ENCODE data around the gene SLCO3A1.

Gene SLCO3A1

DNA sequence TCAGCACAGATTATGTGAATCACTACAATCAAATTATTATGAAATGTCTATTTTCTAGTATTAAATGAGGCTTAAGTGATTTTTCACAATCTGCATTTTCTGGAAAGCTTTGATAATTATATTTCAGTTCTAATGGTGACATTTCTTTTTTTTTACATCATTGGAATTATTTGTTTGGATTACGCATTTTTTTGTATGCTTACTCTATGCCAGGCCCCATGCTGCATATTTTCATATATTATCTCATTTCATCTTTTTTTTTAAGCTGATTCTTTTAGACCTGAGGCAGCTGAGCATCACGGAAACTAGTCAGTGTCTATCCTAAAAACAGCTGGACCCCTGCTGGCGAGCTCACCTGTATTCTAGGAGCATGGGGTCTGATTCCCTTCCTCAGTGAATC, 31.1 kb downstream of the SLCO3A1 start:
- Histone ChIP-seq H3K9me3 (ENCODE audit: insufficient read depth, low read depth, low read length) (no peaks in the 10 kb centered on the region), H3K27me3 (ENCODE audit: insufficient read depth, low read length) (no peaks in the 10 kb centered on the region), H3K27ac (ENCODE audit: low read depth, low read length) (no peak overlapping the region), H3K4me3 (ENCODE audit: low read length) (no peak overlapping the region), H3K9ac (ENCODE audit: low read depth, low read length) (no peak overlapping the region), H3K4me1 (ENCODE audit: insufficient read depth, low read length) (peaks cover 21% of the 10 kb centered on the region), H3K36me3 (ENCODE audit: insufficient read depth, low read length) (no peaks in the 10 kb centered on the region)
- WGBS = 90% methylated on average over 3 of the region's 3 CpGs

DNA sequence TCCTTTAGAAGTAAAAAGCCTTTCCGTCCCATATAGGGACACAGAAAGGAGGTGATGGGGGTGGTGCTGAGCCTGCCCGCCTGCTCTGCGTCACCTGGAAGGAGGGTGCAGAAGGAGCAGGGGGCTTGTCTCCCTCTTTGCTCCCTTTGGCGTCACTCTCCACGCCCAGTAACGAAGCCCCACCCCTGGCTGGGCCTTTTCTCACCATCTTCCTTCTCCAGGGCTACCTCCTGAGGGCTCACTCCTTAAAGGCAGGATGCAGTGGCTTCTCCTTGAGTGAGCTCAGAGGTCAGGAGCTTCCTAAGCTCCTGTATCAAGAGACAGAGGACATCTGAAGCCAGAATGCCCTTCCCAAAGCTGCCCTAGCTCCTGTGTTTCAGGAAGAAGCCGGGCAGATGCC, 31.5 kb downstream of the SLCO3A1 start:
- H3K27me3 ChIP-seq (ENCODE audit: insufficient read depth, low read length) = no peaks in the 10 kb centered on the region
- H3K36me3 ChIP-seq (ENCODE audit: insufficient read depth, low read length) = no peaks in the 10 kb centered on the region
- H3K9me3 ChIP-seq (ENCODE audit: insufficient read depth, low read depth, low read length) = no peaks in the 10 kb centered on the region
- no peak overlapping the region for H3K27ac ChIP-seq (ENCODE audit: low read depth, low read length)
- H3K4me1 ChIP-seq (ENCODE audit: insufficient read depth, low read length) = peaks cover 21% of the 10 kb centered on the region
- H3K9ac ChIP-seq (ENCODE audit: low read depth, low read length) = no peak overlapping the region
- WGBS = 69% methylated on average over 7 of the region's 7 CpGs
- H3K4me3 ChIP-seq (ENCODE audit: low read length) = no peak overlapping the region

DNA sequence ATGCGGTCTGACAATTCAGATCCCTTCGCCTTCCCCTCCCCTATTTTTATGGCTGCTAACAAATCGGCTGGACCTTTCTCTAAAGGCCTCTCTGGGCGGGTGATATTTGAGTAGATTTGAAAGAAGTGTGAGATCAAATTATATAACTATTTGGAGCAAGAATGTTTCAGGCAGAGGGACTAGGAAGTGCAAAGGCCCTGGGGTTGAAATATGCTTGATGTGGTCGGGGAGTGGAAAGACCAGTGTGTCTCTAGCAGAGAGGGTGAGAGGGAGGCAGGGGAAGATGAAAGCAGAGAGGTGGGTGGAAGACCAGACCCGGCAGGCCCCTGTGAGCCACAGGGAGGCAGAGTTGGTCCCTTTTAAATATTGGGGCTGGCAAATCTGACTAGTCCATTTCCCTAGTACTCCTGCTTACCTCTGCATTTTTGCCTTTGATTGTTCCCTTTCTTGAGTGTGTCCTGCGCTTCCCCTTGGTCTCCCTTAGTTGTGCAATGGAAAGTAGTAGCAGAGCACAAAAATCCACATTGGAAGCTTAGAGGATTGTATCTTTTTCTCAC, 32.3 kb downstream of the SLCO3A1 start:
- 89% methylated on average over 6 of the region's 7 CpGs for WGBS
- no peak overlapping the region for H3K27ac ChIP-seq (ENCODE audit: low read depth, low read length)
- no peaks in the 10 kb centered on the region for H3K36me3 ChIP-seq (ENCODE audit: insufficient read depth, low read length)
- no peak overlapping the region for H3K4me3 ChIP-seq (ENCODE audit: low read length)
- no peak overlapping the region for H3K9ac ChIP-seq (ENCODE audit: low read depth, low read length)
- H3K4me1 ChIP-seq (ENCODE audit: insufficient read depth, low read length) = peaks cover 21% of the 10 kb centered on the region
- H3K9me3 ChIP-seq (ENCODE audit: insufficient read depth, low read depth, low read length) = no peaks in the 10 kb centered on the region
- no peaks in the 10 kb centered on the region for H3K27me3 ChIP-seq (ENCODE audit: insufficient read depth, low read length)

DNA sequence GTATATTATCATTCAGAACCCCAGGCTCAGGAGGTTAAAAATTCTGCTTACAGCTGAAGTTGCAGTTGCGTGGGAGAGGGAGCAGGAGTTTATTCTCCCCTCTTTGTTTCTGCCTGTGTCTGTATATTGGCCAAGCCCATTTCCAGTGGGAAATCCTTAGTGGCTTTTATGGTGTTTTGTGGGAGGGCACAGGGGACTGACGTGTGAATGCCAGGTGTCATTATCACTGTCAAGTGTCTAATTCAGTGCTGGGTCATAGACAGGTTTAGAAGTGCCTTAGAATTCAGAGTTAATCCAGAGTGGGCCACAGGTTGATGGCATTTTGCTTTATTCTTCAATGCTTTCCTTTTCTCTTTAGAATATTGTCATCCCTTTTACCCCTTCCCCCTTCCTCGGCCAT, 33.4 kb downstream of the SLCO3A1 start:
- H3K27me3 ChIP-seq (ENCODE audit: insufficient read depth, low read length) = no peaks in the 10 kb centered on the region
- no peaks in the 10 kb centered on the region for H3K36me3 ChIP-seq (ENCODE audit: insufficient read depth, low read length)
- WGBS = 82% methylated on average over 3 of the region's 3 CpGs
- no peak overlapping the region for H3K4me3 ChIP-seq (ENCODE audit: low read length)
- no peak overlapping the region for H3K9ac ChIP-seq (ENCODE audit: low read depth, low read length)
- H3K4me1 ChIP-seq (ENCODE audit: insufficient read depth, low read length) = peaks cover 11% of the 10 kb centered on the region
- no peaks in the 10 kb centered on the region for H3K9me3 ChIP-seq (ENCODE audit: insufficient read depth, low read depth, low read length)
- no peak overlapping the region for H3K27ac ChIP-seq (ENCODE audit: low read depth, low read length)

DNA sequence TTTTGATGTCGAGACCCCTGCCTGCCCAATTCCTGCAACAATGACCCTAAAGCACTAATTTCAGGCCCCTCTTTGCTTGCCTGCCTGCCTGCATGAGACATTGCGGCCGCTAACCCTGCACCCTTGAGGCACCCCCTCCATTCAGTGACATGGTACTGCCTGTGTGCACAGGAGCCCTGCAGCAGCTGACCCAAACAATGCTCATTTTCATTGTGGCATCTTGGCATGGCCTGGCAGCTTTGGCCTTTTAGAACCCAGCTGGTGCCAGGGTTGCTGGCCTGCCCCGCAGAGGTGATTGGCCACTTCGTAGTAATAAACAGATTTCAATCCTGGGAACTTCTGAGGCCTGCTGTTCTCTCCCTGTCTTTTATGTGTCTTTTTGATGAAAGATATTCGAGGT, 33.8 kb downstream of the SLCO3A1 start:
- Histone ChIP-seq H3K27me3 (ENCODE audit: insufficient read depth, low read length) (no peaks in the 10 kb centered on the region), H3K9ac (ENCODE audit: low read depth, low read length) (no peak overlapping the region), H3K9me3 (ENCODE audit: insufficient read depth, low read depth, low read length) (no peaks in the 10 kb centered on the region), H3K36me3 (ENCODE audit: insufficient read depth, low read length) (no peaks in the 10 kb centered on the region), H3K27ac (ENCODE audit: low read depth, low read length) (no peak overlapping the region), H3K4me3 (ENCODE audit: low read length) (no peak overlapping the region), H3K4me1 (ENCODE audit: insufficient read depth, low read length) (peaks cover 7% of the 10 kb centered on the region; the same call in 1 of the 2 replicates)
- WGBS = 90% methylated on average over 6 of the region's 6 CpGs

DNA sequence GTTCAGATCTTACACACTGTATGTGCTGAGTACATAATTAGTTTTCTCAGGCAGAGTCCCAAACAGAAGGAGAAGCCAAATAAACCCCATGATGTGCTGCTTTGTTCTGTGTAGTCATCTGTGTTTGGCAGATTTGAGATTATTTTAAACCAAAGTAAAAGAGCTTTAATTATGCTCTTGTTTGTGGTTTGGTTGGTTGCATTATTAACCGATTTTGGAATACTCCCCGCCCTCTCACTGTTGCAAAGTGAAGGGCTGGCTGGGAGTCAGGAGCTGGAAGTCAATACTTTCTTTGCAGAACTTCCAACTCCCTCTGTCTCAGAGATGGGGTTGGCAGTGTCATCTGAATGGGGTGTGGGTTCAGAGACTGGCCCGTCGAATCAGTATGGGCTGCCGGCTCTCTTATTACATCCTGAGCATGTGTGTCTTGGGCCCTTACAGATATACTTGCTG, 34.4 kb downstream of the SLCO3A1 start:
- H3K27me3 ChIP-seq (ENCODE audit: insufficient read depth, low read length) = no peaks in the 10 kb centered on the region
- no peaks in the 10 kb centered on the region for H3K9me3 ChIP-seq (ENCODE audit: insufficient read depth, low read depth, low read length)
- peaks cover 6% of the 10 kb centered on the region; the same call in 1 of the 2 replicates for H3K4me1 ChIP-seq (ENCODE audit: insufficient read depth, low read length)
- no peak overlapping the region for H3K9ac ChIP-seq (ENCODE audit: low read depth, low read length)
- 91% methylated on average over 5 of the region's 5 CpGs for WGBS
- no peaks in the 10 kb centered on the region for H3K36me3 ChIP-seq (ENCODE audit: insufficient read depth, low read length)
- H3K27ac ChIP-seq (ENCODE audit: low read depth, low read length) = no peak overlapping the region
- H3K4me3 ChIP-seq (ENCODE audit: low read length) = no peak overlapping the region

DNA sequence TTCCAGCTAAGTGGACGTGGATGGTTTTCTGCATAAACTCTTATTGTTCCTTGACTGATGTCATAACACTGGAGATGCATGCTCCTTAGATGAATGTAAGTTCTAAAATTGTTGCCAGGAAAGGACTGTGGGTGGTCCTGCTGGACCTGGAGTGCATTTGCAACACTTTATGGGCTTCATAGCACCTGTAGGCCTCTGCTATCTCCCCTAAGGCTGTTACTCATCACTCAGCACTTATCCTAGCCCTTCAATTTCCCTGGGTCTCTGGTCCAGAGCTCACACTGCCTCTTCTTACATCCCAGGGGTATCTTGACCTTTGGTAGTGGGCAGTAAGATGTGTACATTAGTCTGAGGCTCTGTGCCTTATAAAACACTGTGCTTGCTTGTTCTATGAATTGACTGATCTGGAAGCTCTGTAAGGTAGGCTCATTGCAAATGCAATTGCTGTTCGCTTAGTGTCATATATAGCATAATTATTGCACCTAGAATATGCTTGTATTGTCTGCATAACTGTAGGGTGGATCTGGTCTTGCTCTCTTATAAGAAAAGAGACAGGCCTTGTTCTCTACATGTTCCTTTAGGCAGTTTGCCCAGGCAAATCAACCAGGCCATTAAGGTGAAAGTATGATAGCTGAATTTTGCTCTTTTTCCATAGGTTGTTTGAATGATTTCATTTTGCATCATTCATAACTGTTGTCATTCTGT, 35.8 kb downstream of the SLCO3A1 start:
- Histone ChIP-seq H3K27ac (ENCODE audit: low read depth, low read length) (no peak overlapping the region), H3K4me3 (ENCODE audit: low read length) (no peak overlapping the region)
- WGBS = 91% methylated on average over 1 of the region's 2 CpGs

DNA sequence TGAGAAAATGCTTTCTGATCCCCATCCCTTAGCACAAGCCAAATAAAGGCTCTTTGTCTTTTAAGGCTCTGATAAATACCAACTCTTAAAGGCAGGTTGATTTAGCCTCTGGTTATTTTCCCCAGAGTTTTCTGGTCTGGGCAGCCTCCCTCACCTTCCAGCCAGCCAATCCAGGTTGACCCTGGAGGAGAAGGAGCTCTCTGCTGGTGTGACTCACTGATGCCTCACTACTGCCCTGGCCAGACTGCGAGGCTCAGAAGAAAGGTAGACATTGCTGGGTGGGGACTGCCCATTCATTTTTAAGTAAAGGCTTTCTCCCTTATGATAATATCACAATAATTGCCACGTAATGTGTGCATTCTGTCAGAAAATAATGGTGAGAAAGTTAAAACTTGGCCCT, 37.1 kb downstream of the SLCO3A1 start:
- no peak overlapping the region for H3K4me3 ChIP-seq (ENCODE audit: low read length)
- no peak overlapping the region for H3K27ac ChIP-seq (ENCODE audit: low read depth, low read length)
- no peaks in the 10 kb centered on the region for H3K27me3 ChIP-seq (ENCODE audit: insufficient read depth, low read length)
- no peaks in the 10 kb centered on the region for H3K36me3 ChIP-seq (ENCODE audit: insufficient read depth, low read length)
- H3K9ac ChIP-seq (ENCODE audit: low read depth, low read length) = no peak overlapping the region
- H3K9me3 ChIP-seq (ENCODE audit: insufficient read depth, low read depth, low read length) = no peaks in the 10 kb centered on the region
- H3K4me1 ChIP-seq (ENCODE audit: insufficient read depth, low read length) = peaks cover 13% of the 10 kb centered on the region
- 100% methylated on average over 1 of the region's 2 CpGs for WGBS

More for the DNA sequence above, 35.8 kb downstream of the SLCO3A1 start:
- Histone ChIP-seq H3K36me3 (ENCODE audit: insufficient read depth, low read length) (no peaks in the 10 kb centered on the region), H3K9ac (ENCODE audit: low read depth, low read length) (no peak overlapping the region), H3K27me3 (ENCODE audit: insufficient read depth, low read length) (no peaks in the 10 kb centered on the region), H3K9me3 (ENCODE audit: insufficient read depth, low read depth, low read length) (no peaks in the 10 kb centered on the region), H3K4me1 (ENCODE audit: insufficient read depth, low read length) (peaks cover 6% of the 10 kb centered on the region; the same call in 1 of the 2 replicates)

DNA sequence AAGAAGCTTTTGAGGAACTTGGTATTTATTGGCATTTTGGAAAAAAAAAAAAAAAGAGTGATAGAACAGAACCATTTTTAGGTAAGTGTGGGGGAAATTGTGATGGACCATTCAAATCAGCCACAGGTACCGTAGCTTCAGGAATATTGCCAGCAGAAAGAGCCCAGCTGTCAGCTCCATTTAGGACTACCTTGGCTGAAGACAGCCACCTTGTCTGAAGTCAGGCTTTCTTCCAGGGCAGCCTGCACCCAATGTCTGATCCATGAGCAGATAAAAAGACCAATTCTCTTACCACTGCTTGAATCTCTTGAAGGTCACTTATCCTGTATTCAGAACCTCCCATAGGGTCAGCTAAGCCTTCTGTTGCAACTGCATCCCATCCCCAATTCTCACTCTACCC, 37.6 kb downstream of the SLCO3A1 start:
- Histone ChIP-seq H3K9me3 (ENCODE audit: insufficient read depth, low read depth, low read length) (no peaks in the 10 kb centered on the region), H3K4me3 (ENCODE audit: low read length) (no peak overlapping the region), H3K4me1 (ENCODE audit: insufficient read depth, low read length) (peaks cover 13% of the 10 kb centered on the region), H3K36me3 (ENCODE audit: insufficient read depth, low read length) (no peaks in the 10 kb centered on the region), H3K27ac (ENCODE audit: low read depth, low read length) (no peak overlapping the region), H3K27me3 (ENCODE audit: insufficient read depth, low read length) (no peaks in the 10 kb centered on the region), H3K9ac (ENCODE audit: low read depth, low read length) (no peak overlapping the region)
- WGBS = 96% methylated on average over 1 of the region's 1 CpG

DNA sequence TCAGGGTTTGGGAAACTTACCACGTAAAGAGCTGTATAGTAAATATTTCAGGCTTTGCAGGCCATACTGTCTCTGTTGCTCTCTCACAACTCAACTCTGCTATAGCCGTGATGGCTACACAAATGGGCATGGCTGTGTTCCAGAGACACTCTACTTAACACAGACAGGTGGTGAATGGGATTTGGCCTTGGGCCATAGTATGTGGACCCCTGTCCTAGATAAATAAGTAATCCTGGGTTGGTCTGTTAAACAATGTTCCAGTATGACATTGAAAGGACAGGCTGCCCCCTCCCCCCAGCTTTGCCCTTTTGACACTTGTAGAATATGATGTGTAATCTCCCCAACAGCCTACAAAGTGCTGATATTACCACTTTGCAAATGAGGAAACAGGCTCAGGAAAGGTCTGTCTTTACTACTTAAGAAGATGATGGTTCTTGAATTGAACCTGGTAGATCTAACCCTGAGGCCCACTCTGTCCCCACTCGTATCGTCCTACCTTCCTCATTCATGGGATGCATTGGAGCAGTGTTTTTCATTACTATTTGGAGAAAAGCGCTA, 38.4 kb downstream of the SLCO3A1 start:
- Histone ChIP-seq H3K27ac (ENCODE audit: low read depth, low read length) (no peak overlapping the region), H3K36me3 (ENCODE audit: insufficient read depth, low read length) (no peaks in the 10 kb centered on the region), H3K27me3 (ENCODE audit: insufficient read depth, low read length) (no peaks in the 10 kb centered on the region), H3K4me3 (ENCODE audit: low read length) (no peak overlapping the region), H3K9ac (ENCODE audit: low read depth, low read length) (no peak overlapping the region), H3K4me1 (ENCODE audit: insufficient read depth, low read length) (peaks cover 13% of the 10 kb centered on the region), H3K9me3 (ENCODE audit: insufficient read depth, low read depth, low read length) (no peaks in the 10 kb centered on the region)
- WGBS = 99% methylated on average over 5 of the region's 5 CpGs

DNA sequence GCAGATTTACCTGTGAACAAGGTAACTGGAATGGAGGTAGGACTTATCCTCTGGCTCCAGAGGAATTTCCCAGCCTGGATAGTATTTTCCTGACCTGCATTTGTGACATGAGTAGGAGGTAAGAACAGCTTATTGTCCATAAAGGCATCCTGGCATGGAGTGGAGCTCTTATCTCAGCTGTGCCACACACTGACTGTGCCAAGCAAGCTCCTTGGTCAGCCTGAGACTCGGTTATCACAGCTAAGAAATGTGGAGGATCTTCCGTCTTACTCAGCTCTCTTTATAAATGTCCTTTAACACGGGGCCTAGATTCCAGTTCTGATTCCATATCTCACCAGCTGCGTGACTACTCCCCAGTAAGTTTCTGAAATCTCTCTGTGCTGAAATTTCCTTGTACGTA, 38.9 kb downstream of the SLCO3A1 start:
- Histone ChIP-seq H3K36me3 (ENCODE audit: insufficient read depth, low read length) (no peaks in the 10 kb centered on the region), H3K9me3 (ENCODE audit: insufficient read depth, low read depth, low read length) (no peaks in the 10 kb centered on the region), H3K27me3 (ENCODE audit: insufficient read depth, low read length) (no peaks in the 10 kb centered on the region), H3K4me3 (ENCODE audit: low read length) (no peak overlapping the region), H3K4me1 (ENCODE audit: insufficient read depth, low read length) (peaks cover 13% of the 10 kb centered on the region), H3K9ac (ENCODE audit: low read depth, low read length) (no peak overlapping the region), H3K27ac (ENCODE audit: low read depth, low read length) (no peak overlapping the region)
- WGBS = 95% methylated on average over 4 of the region's 5 CpGs
